Umbilical cord (tissue), 2 donors: Measurements from ENCODE around the gene PSAT1. TPM values are rescaled to one million over a fixed set of nuclear protein-coding genes. Genes with fewer than 3 reads are reported as not detected.

Experiments used
- DNase-seq: peaks from one replicate; pipeline ENCODE4 v3.0.0-alpha.2; 2015; ENCODE audit warnings: low spot score
- total RNA-seq: library from RNA; depleted of rRNA; stranded (reverse); fragments of >200 nt; gene quantifications from one replicate; pipeline ENCODE4 v1.2.3, GENCODE V29; 2014; ENCODE audit warnings: low replicate concordance; ENCODE audit not compliant: insufficient read depth

Gene PSAT1
- total RNA-seq, 1 donor from 2014 or later, result 14.2 TPM

DNA sequence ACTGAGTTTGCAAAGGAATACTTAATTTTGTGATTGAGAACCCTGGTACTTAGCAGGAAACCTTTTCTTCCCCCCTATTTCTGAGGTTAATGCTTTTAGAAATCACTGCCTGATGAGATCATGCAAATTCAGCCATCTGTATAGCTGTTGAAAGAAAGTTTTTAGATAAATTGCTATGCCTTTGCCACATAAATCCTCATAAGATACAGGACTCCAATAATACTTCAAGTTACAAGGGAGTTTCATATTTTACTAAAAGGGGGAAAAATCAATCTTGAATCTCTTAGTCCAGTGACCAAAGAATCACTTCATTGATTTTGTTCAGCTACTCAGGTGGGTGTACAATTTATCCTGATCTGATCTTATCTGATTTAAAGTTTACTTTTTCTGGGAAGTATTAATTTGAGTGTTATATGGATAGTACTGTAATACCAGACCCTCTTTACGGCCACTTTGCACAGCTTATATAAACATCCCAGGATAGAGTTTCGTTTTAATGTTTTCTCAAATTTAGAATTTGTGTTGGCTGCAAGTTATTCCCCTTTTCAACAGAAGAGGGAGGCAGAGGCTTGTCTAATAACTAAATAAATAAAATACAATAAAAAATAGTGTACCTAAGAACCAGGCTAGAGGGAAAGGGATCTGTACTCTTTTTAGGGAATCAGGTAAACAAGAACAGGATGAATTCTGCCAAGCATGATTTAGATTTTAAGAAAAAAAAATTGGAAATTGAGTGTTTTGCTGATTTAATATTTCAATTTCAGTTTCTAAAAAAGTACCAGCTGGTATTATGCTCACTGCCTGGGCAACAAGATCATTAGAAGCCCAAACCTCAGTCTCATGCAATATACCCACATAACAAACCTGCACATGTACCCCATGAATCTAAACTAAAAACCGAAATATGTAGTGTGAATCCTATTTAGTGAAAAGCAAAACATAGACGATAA is 69.1 kb downstream of the PSAT1 start:
- peak; percentile 42 for DNase-seq

DNA sequence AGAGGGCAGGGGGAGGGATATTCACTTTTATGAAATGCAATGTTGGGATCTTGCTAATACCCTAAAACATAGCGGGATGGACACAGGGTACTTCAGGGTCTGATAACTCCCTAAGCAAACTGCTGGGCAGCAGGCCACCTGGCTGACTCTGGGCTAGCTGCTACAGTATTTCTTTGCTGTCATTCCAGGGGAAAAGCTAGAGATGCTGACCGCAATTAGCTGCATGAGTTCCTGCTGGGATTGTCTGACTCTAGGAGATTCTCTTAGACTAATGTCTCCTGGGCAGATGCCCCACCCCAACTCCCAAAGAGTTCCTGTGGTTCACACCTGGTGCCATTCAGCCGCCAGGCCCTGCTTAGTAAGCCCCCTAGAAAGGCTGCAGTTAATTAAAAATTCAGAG is 69.9 kb downstream of the PSAT1 start:
- no peak for DNase-seq

- DNase-seq, result no peak
Observed at GRCh38 chr9:78368236-78368635, 71.3 kb downstream of the PSAT1 start.

DNA sequence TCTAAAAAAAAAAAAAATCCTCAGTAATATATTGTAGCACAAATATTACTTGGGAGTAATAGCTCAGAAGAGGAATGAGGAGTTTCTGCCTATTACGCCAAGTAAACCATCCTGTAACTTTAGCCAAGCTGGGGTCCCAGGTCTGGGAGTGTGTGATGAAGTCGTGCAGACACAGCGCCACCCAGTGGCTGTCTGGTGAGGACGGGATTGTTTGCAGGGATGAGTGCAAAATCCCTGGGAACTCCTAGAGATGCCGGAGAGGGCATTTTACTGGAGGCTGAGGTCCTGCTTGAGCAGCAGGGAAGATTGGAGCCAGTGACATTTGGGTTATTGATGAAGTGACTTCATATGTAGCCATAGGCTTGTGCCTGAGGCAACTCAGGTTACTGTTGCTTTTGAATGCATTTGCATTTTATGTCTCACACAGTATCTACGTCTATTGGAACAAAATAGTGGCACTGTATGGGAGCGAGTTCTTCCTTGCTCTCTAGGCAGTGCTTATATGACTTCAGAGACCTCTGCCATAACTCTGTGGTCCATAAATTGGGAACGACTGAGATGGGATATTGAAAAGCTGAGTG is 72.8 kb downstream of the PSAT1 start:
- DNase-seq, result peak; percentile 69

DNA sequence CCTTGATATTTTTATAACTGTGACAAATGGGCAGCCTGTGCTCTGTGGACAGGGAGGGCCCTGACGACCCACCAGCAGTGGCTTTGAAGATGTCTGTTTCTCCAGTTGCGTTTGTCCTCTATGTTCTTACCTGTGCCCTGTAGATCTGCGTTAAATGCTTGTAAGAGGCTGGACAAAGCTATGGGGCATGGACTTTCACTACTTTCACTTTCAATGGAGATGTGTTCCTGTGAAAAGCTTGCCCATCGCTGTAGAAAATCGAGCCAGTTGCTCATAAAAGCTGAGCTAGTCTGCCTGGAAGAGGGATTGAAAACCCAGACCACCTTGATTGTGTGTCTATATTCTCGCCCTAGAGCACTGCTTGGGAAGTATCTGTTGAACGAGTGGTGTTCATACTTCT is 74.1 kb downstream of the PSAT1 start:
- no peak for DNase-seq

DNA sequence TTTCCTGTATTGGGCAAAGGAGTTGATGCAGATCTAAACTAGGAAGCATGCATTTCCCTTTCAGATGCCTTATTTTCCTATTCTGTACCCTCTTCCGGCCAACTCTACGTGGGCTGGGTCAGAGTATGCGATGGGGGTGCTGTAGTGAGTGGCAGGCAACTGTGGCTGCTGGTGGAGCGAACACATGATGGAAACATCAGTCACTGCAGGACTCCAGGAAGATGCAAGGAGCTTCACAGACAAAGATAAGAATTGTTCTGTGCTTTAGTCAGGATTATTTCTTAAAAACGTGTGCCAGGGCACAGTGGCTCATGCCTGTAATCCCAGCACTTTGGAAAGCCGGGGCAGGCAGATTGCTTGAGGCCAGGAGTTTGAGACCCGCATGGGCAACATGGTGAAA is 75.1 kb downstream of the PSAT1 start:
- no peak for DNase-seq

Other genes starting within 250 kb of the PSAT1 start
- 42.1 TPM for gene CEP78, start 61.0 kb upstream of the PSAT1 start, total RNA-seq